ENCODE data around the gene IL17REL.
"Not testable (repeated sequence)": the region's sequence is repeated elsewhere in the genome, so short reads cannot be mapped to it uniquely, and the experiment has no call there.

Gene IL17REL

DNA sequence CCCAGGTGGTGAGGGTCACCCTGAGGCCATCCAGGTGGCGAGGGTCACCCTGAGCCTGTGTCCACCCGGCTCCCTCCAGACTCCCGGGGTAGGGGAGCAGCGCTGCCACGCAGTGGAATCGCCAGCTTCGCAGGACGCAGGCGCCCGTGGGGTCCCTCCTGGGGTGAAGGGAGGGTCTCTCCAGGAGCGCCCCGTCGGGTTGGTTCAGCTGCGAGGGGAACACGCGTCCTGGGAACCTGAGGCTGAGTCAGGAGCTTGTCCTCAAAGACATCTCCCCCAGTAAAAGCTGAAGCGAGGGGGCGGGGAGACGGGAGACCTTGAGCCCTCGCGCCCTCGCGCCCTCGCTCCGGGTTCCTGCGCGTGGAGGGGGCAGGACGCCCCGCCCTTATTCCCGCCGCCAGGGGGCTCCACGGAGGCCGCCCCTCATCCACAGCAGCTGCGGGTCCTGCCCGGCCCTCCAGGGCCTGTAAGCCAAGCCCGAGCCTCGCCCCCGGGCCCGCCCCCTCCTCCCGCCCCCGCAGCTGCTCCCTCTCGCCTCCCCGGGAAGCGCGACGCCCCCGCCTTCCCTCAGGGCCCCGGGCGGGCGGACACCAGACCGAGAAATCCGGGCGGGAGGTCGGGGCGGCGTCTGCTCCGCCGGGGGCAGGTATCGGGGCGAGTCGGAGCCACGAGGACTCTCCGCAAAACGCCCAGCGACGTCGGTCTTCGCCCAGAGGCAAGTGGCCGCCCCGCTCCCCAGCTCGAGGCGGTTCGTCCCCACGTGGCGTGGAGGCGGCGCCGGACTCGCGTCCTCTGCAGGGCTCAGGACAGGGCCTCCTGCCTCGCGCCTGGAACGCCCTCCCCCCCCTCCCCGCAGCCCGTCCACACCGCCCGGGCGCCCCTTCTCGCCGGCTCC lies 29.2 kb downstream of the IL17REL start:
- peak; percentile 60 for DNase-seq

DNA sequence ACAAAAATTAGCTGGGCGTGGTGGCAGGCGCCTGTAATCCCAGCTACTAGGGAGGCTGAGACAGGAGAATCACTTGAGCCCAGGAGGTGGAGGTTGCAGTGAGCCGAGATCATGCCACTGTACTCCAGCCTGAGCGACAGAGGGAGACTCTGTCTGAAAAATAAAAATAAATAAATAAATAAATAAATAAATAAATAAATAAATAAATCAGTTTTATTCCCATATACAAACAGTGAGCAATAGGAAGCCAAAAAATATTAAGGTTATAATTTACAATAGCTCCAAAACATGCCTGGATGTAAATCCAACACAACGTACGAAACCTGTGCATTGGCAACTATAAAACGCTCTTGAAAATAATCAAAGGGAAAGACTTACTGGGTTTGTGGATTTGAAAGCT lies 30.8 kb downstream of the IL17REL start:
- not testable (repeated sequence) for DNase-seq

DNA sequence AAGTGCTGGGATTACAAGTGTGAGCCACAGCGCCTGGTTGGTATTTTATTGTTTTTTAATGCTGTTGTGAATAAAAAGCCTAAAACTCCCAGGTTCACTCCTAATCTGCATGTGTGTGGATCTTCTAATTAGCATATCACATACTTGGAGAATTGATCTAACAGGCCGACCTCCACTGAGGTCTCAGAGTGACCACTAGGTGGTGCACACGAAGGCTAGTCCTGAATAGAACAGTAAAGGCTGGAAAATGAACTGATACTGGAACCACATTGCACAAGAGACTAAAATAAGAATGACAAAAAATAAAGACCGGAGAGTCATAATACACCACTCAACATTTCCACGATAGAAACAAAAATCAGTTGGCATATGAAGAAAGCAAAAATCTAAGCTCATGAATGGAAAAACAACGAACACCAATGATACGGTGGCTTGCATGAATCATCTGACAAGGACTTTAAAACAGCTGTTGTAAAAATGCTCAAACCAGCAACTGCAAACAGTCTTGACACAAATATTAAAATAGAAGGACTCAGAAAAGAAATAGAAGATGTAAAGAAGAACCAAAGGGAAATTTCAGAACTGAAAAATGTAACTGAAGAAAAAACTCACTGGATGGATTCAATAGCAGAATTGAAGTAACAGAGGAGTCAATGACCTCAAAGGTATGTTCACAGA lies 32.8 kb downstream of the IL17REL start:
- peak; percentile 48 for DNase-seq

DNA sequence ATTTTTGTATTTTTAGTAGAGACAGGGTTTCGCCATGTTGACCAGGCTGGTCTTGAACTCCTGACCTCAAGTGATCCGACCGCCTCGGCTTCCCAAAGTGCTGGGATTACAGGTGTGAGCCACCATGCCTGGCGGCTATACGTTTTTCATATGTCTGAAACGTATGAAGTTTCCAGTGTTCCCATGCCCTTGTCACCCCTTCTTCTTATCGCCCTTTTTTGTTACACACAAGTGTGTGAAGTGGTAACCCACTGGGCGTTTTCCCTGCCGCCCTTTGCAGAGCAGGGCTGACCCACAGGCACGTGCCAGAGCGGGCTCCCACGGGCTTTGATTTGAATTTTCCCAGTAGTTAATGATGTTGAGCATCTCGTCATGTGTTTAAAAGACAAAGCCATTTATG lies 35.0 kb downstream of the IL17REL start:
- DNase-seq: no peak

DNA sequence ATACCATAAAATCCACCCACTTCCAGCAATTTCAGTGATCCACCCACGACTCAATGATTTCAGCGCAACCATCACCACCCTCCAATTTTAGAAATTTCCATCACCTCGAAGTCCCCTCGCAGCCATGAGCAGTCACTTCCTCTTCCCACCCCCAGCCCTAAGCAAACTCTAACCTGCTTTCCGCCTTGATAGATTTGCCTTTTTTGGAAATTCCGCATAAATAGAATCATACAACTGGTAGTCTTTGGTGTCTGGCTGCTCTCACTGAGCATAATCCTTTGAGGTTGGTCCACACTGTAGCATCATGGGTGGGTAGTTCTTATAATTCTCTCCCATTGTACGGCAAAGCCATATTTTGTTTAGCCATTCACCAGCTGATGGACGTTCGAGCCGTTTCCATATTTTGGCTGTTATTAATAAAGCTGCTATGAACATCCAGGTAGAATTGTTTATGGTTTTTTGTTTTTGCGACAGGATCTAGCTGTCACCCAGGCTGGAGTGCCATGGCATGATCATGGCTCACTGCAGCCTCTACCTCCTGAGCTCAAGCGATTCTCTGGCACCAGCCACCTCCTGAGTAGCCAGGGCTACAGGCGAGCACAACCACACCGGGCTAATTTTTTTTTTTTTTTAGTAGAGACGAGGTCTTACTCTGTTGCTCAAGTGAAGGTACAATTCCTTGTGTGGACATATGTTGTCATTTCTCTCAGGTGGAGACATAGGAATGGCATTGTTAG lies 36.0 kb downstream of the IL17REL start:
- DNase-seq: peak; percentile 78

DNA sequence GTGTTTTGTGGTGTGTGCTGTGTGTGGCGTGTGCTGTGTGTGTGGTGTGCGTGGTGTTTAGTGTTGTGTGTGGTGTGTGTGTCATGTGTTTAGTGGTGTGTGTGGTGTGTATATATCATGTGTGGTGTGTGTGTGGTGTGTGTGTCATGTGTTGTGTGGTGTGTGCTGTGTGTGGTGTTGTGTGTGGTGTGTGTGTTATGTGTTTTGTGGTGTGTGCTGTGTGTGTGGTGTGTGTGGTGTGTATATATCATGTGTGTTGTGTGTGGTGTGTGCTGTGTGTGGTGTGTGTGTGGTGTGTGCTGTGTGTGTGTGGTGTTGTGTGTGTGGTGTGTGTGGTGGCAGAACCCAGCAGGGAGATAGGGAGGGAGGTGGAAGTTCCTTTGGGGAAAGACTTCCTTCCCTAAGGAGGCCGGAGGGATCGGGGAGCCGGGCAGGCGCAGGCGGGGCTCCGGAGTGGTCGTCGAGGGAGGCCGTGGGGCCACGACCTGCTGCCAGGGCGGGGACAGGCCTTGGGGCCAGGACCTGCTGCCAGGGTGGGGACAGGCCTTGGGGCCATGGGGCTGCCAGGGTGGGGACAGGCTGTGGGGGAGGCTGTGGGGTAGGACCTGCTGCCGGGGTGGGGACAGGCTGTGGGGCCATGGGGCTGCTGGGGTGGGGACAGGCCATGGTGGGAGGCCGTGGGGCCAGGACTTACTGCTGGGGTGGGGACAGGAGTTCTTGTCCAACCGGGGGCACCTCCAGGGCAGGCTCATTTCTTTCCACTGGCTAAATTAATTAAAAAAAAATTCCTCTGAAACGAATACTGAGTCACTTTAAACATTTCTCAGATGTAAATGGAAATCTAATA lies 36.8 kb downstream of the IL17REL start:
- DNase-seq: peak; percentile 39

DNA sequence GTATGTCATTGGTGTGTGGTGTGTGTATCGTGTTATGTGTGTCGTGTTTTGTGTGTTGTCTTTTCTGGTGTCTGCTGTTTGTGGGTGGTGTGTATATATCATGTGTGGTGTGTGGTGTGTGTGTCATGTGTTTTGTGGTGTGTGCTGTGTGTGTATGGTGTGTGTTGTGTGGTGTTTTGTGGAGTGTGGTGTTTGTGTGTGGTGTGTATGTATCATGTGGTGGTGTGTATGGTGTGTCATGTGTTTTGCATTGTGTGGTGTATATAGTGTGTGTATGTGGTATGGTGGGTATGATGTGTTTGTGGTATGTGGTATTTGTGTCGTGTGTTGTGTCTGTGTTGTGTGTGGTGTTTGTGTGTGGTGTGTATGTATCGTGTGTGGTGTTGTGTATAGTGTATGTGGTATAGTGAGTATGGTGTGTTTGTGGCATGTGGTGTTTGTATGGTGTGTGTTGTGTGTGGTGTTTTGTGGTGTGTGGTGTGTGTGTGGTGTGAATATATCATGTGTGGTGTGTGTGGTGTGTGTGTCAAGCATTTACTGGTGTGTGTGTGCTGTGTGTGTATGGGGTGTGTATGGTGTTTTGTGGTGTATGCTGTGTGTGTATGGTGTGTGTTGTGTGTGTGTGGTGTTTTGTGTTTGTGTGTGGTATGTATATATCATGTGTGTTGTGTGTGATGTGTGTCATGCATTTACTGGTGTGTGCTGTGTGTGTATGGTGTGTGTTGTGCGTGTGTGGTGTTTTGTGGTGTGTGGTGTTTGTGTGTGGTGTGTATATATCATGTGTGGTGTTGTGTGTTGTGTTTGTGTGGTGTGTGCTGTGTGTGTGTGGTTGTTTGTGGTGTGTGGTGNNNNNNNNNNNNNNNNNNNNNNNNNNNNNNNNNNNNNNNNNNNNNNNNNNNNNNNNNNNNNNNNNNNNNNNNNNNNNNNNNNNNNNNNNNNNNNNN lies 39.3 kb downstream of the IL17REL start:
- peak; percentile 17 for DNase-seq

DNA sequence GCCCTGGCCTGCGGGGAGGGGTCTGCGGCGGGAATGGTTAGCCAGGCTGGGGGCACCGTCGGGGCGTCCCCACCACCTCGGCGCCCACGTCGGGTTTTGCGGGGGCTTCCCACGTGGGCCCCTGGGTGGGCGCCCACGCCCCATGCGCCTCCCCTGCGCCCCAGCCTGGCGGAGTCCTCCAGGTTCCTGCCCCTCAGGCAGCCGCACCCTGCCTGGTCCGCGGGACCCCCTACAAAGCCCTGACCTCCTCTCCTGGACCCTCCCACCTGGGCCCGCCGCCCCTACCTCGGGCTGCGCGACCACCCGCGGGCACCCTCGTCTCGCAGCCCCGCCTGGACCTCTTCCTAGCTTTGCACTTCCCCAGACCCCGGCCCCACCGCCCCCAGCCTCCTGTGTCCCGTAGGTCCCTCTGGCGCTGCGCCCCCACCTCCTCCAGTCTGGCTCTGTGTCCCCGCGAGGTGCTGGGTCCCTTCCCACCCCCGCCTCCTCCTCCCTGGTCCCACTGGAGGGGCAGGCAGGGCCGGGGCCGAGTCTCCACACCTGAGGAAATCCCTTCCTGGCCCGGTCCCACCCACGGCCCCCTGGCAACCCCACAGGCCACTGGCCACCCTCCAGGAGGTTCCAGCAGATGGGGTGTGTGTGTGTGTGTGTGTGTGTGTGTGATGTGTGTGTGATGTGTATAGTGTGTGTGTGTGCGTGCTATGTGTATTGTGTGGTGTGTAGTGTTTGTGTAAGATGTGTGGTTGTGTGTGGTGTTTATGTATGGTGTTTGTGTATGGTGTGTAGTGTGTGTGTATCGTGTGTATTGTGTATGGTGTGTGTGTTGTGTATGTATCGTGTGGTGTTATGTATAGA lies 40.2 kb downstream of the IL17REL start:
- no peak for DNase-seq

DNA sequence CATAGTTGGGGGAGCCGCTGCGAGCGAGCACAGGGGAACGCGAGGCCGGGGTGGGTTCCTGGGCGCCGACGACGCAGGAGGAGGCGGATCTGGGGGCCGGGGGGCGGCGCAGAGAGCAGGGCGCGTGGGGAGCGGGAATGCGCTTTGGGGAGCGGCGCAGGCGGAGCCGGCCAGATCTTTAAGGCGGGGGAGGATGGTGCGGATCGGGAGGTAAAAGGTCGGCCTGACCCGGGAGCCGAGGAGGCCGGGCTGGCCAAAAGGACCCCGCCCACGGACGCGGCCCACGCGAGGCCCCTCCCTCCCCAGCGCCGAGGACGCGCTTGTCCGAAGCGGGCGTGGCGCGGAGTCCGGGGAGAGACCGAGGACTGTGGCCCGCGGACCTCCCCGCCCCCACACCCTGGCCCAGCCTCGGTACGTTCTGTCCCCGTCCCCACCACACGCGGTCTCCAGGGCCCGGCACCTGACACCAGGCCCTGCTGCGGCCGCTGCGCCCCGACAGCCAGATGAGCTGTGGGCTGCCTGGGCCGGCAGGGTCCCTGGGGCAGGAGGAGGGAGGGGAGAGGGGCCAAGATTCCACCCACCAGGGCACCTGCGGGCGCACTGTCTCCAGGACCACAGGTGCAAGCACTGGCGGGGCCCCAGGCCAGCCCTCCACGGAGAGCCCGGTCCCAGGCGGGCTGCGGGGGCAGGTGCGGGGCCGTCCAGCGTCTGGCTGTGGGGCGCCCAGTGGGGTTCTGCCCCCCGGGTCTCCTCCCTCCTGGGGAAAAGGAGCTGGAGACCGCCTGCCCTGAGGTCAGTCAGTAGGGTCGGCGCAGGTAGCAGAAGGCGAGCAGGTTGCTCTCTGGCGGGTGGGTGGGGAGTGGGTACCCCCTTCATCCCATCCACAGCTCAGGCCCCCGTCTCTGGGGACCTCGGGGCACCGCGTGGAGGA lies 41.1 kb downstream of the IL17REL start:
- no peak for DNase-seq

DNA sequence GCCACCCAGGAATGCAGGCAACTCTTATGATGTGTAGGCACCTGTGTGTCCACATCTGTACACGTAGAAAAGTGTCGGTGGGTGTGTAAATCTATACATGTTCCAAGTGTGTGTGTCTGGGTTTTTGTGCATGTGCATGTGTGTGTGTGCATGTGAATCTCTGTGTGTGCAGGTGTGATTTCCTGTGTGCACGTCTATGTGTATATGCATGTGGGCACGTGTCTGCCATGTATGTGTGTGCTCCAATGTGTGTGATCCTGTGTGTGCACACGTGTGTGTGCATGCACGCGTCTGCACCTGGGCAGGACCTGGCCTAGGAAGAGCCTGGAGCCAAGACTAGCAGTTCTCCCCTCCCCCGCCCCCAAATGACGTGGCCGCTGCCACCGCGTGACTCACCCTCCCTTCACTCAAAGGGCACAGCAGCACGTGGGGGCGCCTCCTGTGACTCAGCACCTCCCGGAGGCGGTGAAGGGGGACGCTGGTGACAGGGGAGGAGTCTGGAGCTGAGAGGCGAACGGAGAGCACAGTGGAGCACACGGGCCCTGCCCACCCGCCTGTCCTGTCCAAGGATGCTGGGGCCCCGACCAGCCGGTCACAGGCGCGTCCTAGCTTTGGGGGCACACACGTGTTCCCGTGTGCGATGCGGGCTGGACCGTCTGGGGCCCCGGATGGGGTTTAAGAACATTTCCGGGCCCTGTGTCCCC lies 41.9 kb downstream of the IL17REL start:
- peak; percentile 94 for DNase-seq

DNA sequence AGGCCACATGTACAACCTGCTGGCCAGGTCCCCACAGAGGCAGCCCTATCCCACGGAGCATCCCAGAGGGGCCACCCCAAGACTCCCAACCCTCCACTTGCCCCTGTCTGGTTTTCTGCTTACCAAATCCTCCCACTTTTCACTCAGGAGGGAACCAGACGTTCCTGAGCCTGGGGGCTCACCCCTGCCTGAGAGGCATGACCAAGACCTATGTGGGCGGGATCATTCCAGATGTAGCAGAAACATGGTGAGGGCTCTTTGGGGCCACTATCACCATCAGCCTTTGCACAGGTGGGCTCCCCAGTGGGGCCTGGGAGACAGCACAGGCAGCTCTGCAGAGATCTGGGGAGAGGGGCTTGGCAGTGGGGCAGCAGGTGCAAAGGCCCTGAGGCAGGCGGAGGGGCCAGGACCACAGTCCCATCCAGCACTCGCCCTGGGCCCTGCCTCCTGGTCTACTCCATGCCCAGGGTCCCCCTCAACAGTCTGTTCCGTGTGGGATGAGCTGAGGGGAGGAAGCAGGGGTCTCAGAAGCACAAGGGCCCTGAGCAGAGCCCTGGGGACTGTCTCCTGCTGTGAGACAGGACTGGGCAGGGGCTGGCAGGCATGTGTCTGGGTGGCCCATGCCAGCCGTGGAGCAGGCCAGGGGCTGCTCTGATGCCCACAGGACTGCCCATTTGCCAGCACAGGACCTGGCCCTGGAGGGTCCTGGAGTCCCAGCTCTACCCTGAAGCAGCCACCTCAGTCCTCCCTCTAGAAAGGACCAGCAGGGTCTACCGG lies 42.6 kb downstream of the IL17REL start:
- no peak for DNase-seq

DNA sequence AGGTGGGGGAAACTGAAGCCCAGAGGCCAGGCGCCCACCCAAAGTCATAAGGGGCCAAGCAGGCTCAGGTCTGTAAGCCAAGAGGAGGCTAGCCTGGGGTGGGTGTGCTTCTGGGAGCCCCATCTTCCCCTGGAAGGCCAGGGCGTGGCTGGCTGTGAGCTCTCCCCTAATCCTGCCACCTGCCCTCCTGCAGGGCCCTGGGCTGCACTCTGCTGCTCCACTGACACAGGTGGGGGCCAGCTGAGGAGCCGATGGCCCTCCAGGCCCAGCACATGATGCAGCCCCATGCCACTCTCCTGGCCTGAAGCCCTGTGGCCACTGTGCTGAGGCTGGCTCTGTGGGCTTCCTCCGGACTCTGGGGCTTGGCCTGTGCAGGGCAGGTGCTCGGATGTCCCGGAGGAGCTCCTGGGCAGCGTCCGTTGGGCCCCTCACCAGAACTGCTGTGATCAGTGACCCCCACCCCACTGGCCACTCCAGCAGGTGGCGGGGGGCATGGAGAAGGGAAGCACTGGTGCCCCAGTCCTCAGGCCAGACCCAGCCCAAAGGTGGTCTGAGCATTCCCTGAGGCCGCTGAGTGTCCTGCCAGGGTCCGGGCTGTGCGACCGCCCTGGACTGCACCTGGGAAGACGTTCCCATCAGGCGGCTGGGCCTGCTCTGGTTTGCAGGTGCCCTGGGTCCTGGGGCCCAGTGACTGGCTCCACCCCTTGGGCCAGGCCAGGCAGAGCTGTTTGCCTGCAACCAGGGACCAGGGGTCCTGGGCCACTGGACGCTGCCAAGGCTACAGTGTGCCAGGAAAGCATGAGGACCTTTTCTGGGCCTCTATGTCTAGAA lies 43.5 kb downstream of the IL17REL start:
- DNase-seq: peak; percentile 23

DNA sequence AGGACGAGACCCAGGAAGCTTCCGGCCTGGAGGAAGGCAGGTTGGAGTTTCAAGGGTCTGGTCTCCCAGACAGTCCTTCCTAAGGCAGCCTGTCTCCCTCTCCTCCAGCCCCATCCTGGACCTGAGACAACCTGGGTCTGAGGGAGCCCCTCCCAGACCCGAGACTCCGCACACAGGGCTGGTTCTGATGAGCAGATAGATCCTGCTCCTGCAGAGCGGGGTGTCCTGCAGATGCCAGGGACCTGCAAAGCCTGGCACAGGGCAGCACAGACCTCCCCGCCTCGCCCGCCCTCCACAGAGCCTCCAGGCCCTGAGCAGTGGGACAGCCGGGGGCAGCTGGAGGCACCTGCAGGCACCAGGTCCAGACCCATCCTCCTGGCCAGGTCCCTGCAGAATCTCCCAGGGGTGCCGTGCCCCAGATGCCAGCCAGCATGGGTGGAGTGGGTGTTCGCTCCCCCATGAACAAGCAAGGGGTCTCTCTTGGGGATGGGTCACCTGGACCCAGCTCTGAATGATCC lies 44.2 kb downstream of the IL17REL start:
- peak; percentile 19 for DNase-seq

DNA sequence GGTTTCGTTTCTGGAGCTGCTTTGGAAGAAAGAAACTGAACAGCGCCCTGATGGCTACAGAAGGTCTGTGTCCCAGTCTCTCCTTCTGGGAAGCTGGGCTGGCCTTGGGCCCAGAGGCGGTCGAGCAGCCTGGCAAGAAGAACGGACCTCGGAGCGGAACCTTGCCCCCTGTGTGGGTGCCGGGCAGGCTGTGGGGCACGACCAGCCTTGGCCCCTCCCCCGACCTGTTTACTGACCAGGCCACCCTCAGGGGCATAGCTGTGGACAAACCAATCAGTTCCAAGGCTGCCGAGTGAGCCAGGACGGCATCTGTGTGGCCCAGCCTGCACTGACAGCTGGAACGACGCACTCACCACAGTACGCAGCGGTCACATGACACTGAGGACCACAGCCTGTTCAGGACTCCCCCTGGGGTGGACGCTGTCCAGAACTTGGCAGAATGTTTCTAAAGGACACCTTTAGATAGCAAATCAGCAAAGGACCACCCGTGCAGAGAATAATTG lies 44.8 kb downstream of the IL17REL start:
- DNase-seq: no peak

DNA sequence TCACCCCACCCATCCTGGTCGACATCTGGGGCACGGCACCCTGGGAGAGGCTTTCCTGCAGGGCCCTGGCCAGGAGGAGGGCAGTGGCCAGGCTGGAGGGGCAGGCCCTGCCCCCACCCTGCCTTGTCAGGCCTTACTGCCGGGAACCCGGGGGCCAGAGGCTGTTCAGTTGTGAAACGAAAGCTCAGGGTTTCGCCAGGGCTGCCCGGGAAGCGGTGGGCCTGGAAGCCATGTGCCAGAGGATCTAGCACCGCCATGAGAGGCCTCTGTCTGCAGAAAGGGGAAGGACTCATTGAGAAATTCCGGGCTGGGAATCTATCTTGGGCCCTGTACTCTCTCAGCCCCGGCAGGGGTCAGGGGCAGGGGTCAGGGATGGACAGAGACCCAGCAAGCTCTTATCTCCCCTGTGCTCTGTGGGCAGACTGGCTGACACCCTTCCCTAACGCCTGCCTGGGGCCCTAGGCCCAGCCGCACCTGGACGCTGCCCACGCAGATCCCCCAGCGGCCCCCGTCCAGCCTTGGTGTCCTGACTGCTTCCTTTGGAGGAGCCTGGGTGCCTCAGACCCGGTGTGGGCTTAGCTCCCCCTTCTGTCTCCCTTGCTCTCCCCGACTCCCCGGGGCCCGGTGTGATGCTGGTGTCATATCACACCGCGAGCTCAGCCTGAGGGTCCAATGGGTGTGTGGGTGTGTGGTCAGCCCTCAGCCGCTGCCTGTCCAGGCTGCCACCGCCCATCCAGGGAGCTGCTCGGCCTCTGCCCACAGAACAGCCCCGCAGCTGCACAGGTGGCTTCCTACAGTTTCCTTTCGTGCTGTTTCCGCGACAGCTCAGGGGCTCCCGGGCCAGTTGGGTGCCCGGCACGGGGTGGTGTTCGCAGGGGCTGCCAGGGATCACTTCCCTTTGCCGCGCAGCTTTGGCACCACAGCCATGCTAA lies 45.5 kb downstream of the IL17REL start:
- DNase-seq: peak; percentile 42
